Putamen (tissue), 1 donor: ENCODE measurements around the gene HIPK4.
"Not testable (repeated sequence)": the region's sequence is repeated elsewhere in the genome, so short reads cannot be mapped to it uniquely, and the experiment has no call there.

Experiments
- DNase-seq: peaks from one replicate; pipeline ENCODE4 v3.0.0-alpha.2; 2016; ENCODE audit warnings: low spot score

Gene HIPK4

GRCh38 chr19:40337594-40337993 lies 52.4 kb downstream of the HIPK4 start:
- no peak for DNase-seq

- DNase-seq = no peak
These were observed 52.9 kb downstream of the HIPK4 start for GRCh38 chr19:40337107-40337506.

- no peak for DNase-seq
These were observed 53.4 kb downstream of the HIPK4 start for GRCh38 chr19:40336601-40336900.

GRCh38 chr19:40335855-40336600 lies 54.0 kb downstream of the HIPK4 start:
- no peak for DNase-seq

- no peak for DNase-seq
These were observed 54.9 kb downstream of the HIPK4 start for GRCh38 chr19:40335101-40335500.

GRCh38 chr19:40333083-40333482 lies 56.9 kb downstream of the HIPK4 start:
- not testable (repeated sequence) for DNase-seq

GRCh38 chr19:40332669-40333068 lies 57.3 kb downstream of the HIPK4 start:
- peak; percentile 53 for DNase-seq

GRCh38 chr19:40331052-40331451 lies 58.9 kb downstream of the HIPK4 start:
- no peak for DNase-seq
